ENCODE results near the gene LINC01488. TPM values are rescaled to one million over a fixed set of nuclear protein-coding genes. Genes with fewer than 3 reads are reported as not detected.

Gene LINC01488
- total RNA-seq, 3 donors from 2014 or later: not detected

- no peaks in the 10 kb centered on the region for H3K9me3 ChIP-seq
- no peak for DNase-seq (ENCODE audit: low spot score in 2 of 2)
- peaks cover 6 to 11% of the 10 kb centered on the region in 2 donors for H3K4me1 ChIP-seq
- H3K27ac ChIP-seq: peak overlapping the region in 1 of 2 donors; percentile 74
- no peak for TF ChIP-seq POLR2A (IDR thresholded peaks at IDR 0.05)
- TF ChIP-seq, protein P1, sequence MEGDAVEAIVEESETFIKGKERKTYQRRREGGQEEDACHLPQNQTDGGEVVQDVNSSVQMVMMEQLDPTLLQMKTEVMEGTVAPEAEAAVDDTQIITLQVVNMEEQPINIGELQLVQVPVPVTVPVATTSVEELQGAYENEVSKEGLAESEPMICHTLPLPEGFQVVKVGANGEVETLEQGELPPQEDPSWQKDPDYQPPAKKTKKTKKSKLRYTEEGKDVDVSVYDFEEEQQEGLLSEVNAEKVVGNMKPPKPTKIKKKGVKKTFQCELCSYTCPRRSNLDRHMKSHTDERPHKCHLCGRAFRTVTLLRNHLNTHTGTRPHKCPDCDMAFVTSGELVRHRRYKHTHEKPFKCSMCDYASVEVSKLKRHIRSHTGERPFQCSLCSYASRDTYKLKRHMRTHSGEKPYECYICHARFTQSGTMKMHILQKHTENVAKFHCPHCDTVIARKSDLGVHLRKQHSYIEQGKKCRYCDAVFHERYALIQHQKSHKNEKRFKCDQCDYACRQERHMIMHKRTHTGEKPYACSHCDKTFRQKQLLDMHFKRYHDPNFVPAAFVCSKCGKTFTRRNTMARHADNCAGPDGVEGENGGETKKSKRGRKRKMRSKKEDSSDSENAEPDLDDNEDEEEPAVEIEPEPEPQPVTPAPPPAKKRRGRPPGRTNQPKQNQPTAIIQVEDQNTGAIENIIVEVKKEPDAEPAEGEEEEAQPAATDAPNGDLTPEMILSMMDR (IDR thresholded peaks at IDR 0.05): no peak
- no peak for TF ChIP-seq POLR2AphosphoS5 (IDR thresholded peaks at IDR 0.05)
- H3K4me3 ChIP-seq: no peak overlapping the region
- no peaks in the 10 kb centered on the region for H3K36me3 ChIP-seq
- no peaks in the 10 kb centered on the region for H3K27me3 ChIP-seq
- intact Hi-C loops (cut with DNase I; ENCODE audit: low total_unique reads): no loop called here
These were observed 32.8 kb upstream of the LINC01488 start for GRCh38 chr11:69448471-69449284.

GRCh38 chr11:69449320-69450063 is 32.0 kb upstream of the LINC01488 start:
- Histone ChIP-seq H3K27me3 (no peaks in the 10 kb centered on the region), H3K36me3 (no peaks in the 10 kb centered on the region), H3K9me3 (no peaks in the 10 kb centered on the region), H3K4me3 (peak overlapping the region in 1 of 3 donors; percentile 31), H3K4me1 (peaks cover 3 to 5% of the 10 kb centered on the region in 2 donors), H3K27ac (peak overlapping the region; percentile 29 to 74)
- TF ChIP-seq POLR2AphosphoS5 (IDR thresholded peaks at IDR 0.05): peak in 1 of 3 donors; percentile 14
- no peak for TF ChIP-seq POLR2A (IDR thresholded peaks at IDR 0.05)
- DNase-seq (ENCODE audit: low spot score in 2 of 2): no peak
- intact Hi-C loops (cut with DNase I; ENCODE audit: low total_unique reads): no loop called here

- DNase-seq (ENCODE audit: low spot score in 2 of 2): no peak
- no peaks in the 10 kb centered on the region for H3K36me3 ChIP-seq
- H3K27me3 ChIP-seq: no peaks in the 10 kb centered on the region
- no peaks in the 10 kb centered on the region for H3K9me3 ChIP-seq
- H3K27ac ChIP-seq: peak overlapping the region; percentile 29 to 81
- TF ChIP-seq, protein P1 (IDR thresholded peaks at IDR 0.05): no peak
- peak in 1 of 3 donors; percentile 41 for TF ChIP-seq POLR2AphosphoS5 (IDR thresholded peaks at IDR 0.05)
- H3K4me1 ChIP-seq: peaks cover 0 to under 1% of the 10 kb centered on the region in 2 donors
- H3K4me3 ChIP-seq: no peak overlapping the region
- intact Hi-C loops (cut with DNase I; ENCODE audit: low total_unique reads): no loop called here
These were observed 31.2 kb upstream of the LINC01488 start for GRCh38 chr11:69450064-69450856.

GRCh38 chr11:69450857-69451220 is 30.6 kb upstream of the LINC01488 start:
- Histone ChIP-seq H3K9me3 (no peaks in the 10 kb centered on the region), H3K4me3 (no peak overlapping the region), H3K36me3 (no peaks in the 10 kb centered on the region), H3K27ac (peak overlapping the region in 1 of 2 donors; percentile 81), H3K27me3 (no peaks in the 10 kb centered on the region), H3K4me1 (no peaks in the 10 kb centered on the region)
- intact Hi-C loops (cut with DNase I; ENCODE audit: low total_unique reads): no loop called here
- TF ChIP-seq POLR2AphosphoS5 (IDR thresholded peaks at IDR 0.05) (no peak), POLR2A (IDR thresholded peaks at IDR 0.05) (no peak)
- TF ChIP-seq, protein P1 (IDR thresholded peaks at IDR 0.05): no peak
- DNase-seq (ENCODE audit: low spot score in 2 of 2): no peak

DNA sequence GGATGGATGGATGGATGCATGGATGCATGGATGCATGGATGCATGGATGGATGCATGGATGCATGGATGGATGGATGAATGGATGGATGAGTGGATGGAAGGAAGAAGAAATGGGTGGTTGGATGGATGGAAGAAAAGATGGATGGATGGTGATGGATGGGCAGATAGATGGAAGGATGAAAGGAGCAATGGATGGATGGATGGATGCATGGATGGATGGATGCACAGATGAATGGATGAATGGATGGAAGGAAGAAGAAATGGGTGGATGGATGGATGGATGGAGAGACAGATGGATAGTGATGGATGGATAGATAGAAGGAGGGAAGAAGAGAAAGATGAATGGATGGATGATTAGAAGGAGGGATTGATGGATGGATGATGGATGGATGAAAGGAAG is 30.2 kb upstream of the LINC01488 start:
- Histone ChIP-seq H3K27me3 (no peaks in the 10 kb centered on the region), H3K4me3 (no peak overlapping the region), H3K36me3 (no peaks in the 10 kb centered on the region), H3K27ac (no peak overlapping the region), H3K9me3 (no peaks in the 10 kb centered on the region), H3K4me1 (no peaks in the 10 kb centered on the region)
- DNase-seq (ENCODE audit: low spot score in 2 of 2): no peak
- intact Hi-C loops (cut with DNase I; ENCODE audit: low total_unique reads): no loop called here
- TF ChIP-seq POLR2AphosphoS5 (IDR thresholded peaks at IDR 0.05): no peak
- no peak for TF ChIP-seq POLR2A (IDR thresholded peaks at IDR 0.05)
- TF ChIP-seq, protein P1 (IDR thresholded peaks at IDR 0.05): no peak

All from breast epithelium (tissue), 4 donors.